CD4-positive, alpha-beta T cell treated with Interleukin-15 for 1 hour (primary cell): ENCODE measurements around the gene SEZ6.

Source experiments
- DNase-seq: peaks from one replicate; pipeline ENCODE4 v3.0.0-alpha.2; 2020

The SEZ6 gene

DNA sequence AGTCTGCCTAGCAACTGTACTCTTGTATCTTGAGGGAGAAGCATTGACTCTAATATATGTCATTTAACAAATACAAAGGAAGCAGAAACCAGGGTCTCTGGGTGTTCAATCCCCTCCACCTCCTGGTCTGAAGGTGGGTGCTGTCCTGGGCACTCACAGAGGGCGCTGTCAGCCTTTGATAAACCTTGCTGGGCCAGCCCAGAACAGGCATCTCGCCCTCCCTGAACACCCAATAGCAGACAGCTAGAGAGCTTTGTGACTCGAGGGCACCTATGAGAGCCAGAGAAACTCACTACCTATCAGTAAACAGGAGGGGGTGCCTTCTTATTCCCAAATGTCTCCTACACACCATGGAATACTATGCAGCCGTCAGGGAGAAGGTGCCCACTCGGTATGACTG, 30.8 kb upstream of the SEZ6 start:
- no peak for DNase-seq

DNA sequence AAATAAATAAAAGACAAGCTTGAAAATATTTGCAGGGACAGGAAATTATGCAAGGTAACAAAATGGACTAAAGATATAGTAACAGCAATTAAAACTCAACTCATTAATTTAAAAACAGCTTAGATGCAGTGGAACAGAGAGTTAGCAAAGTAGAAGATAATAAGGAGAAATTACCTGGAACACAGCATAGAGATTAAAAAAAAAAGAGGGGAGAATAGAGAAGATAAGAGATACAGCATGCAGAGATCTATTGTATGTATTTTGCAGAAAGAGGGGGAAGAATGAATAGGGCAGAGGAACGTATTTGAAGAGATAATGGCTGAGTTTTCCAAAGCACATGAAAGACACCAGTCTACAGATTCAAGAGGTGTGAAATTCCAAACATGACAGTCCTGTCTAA, 28.7 kb upstream of the SEZ6 start:
- DNase-seq, result no peak

DNA sequence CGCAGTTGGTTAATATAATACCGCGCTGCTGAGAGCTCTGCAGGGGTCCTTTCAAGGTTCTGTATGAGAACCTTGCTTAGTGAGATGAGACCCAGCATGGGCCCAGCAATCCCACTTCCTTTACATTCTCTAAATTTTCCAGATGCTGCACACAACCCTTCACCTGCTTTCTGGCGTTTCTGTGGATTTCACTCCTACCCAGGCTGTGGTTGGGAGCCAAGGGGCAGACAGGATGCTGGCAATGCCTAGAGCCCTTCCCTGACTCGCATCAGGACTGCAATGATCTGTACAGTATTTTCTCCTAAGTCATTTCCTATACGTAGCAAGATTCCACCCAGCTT, 27.0 kb upstream of the SEZ6 start:
- DNase-seq, result no peak

DNA sequence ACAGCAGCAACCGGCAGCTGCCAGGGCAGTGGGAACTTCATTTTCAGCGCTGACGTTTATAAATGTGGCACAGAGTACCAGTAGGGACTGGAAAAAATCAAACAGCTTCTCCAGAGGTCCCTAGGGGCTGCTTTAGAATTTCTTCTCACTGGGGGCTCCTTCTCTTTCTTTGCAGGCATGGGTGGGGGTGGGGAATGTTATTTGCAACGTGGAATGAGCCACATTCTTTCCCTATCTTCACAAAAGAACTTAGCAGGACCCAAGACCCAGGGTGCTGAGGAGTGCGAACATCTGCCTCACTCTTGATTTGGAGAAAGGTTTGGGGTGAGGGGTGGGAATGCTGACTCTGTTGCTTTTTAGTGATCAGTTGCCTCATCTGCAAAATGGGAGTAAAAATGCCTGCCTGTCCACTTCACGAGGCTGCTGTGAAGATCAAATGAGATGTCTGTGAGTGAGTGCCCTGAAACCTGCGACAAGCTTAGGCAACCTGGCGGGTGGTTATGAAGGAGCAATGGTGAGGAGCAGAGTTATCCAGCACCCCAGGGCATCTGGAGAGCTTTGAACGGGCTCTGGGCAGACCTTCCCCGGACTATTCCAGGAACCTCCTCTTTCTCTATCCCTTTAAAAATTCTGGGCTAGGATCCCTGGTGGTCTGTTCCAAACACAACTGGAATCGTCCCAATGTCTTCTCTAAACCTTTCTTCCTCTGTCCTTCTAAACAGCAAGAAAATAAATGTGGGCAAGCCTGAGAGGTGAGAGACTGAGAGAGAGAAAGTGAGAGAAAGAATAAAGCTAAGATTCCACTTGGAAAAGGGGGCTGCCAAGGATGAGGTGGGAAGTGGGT, 26.4 kb upstream of the SEZ6 start:
- DNase-seq, result no peak

DNA sequence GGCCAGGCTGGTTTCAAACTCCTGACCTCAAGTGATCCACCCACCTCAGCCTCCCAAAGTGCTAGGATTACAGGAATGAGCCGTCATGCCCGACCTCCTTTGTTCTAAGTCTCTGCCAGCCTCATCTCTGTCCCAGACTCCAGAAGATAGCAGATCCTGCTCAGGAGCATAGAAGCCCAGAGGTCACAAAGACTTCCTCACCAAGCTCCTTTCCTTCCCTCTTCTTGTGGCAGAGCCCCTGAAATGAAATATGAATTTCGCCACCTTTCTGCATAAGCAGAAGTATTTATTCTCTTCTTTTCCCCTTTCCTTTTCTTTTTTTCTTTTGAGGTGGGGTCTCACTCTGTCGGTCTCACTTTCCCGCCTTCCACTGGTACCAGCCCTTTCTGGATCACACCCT, 25.7 kb upstream of the SEZ6 start:
- no peak for DNase-seq

DNA sequence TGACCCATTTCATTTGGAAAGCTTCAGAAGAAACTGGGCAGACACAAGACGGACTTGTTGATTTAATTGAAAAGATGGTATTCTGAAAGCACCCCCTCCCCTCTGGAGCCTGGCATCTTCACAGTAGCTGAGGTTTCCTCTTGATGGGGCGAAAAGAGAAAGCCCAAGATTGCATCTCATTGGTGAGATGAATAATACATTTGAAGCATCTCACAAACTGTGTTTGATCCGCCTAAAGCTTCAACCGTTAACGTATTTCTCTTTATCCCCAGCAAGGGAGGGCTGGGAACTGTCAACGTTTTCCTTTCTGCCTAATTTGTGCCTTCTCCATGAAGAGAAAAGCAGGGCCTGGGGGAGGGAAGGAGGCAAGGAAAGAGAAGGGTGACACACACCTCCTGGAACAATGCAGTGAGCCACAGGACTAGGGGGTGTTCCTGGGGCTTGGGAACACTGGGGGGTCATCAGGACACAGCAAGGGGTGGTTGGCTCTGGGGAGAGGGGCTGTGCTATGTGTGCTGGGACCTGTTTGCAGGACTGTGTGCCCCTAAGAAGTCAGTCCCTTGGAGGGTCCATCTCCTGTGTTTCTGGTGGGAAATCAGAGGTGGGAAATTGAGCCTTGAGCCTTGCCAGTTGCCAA, 18.6 kb upstream of the SEZ6 start:
- no peak for DNase-seq

DNA sequence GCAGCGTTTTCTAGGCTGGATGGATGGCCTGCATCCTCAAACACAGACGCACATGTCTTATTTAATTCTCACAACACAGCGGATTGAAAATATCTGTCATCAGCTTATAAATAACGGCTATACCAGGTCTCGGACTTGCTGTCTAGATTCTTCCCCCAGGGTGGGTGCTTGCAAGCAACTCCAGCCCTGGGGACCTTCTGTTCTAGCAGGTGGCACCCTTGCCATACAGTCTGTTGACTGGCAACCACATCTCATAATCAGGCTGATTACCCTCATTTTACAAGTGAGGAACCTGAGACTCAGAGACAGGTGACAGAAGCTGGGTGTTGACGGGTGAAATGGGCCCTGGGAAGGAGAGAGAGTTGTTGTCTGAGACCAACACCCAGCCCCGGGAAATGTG, 16.2 kb upstream of the SEZ6 start:
- no peak for DNase-seq

DNA sequence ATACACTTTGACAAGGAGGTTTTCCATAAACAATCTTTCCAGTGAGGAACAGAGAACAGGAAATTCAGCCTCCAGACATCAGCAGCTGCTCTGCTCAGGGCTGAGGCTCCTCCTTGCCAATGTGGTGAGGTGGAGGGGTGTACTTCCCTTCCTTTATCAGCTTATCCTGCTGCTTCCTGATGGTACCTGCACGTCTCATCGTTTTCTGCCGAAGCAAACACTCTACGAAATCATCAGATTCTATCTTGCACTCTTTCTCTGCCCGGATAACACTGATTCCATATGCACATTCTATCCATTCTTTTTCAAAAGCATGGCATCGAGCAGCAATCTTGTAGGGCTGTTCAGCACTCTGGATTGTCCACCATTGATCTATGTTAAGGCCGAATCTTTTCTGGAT, 15.4 kb upstream of the SEZ6 start:
- DNase-seq, result no peak

DNA sequence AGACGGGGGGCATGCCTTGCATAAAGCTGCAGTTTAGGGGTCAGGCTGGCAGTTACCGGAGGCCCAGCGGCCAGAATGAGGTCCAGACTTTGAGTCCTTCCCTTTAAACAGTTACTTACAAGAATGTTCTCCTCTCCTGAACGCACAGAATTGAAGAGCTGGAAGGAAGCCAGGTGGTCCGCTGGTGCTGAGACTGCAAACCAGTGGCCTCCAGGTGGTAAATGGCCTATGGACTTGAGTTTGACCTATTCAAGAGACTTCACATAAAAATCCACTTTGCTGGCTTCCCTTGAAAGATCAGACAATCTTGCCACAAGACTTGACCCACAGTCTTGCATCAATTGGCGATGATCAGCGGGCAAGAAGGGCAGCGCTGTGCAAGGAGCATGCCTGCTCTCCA, 14.7 kb upstream of the SEZ6 start:
- DNase-seq, result no peak

DNA sequence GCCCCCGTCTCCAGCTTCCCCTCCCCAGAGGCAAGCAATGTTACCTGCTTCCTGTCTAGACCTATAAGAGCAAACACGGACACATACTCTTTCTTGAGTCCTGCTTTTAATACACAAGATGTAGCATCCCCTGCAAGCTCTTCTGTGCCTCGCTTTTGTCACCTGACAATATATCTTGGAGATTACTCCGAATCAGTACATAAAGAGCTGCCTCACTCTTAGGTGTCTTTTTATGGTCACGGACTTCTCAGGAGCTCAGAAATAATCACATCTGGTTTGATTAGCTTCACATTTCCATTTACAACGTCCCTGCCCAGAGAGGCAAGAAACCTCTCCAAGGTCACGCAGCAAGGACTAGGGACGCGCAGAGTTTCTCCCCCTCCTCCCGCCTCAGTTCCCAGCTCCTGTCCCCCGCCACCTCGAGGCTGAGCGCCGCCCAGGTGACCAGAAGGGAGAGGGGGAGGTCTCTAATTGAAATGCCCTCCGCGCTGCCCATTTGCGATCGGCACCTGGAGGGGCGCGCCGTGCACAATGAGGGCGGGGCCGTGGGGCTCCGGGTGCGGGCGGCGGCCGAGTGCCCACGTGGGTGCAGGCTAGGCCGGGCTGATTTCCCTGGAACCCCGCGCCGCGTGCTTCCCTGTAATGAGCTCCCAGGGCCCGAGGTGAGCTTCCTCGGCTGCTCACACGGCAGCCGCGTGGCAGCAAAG, 13.8 kb upstream of the SEZ6 start:
- DNase-seq, result no peak

DNA sequence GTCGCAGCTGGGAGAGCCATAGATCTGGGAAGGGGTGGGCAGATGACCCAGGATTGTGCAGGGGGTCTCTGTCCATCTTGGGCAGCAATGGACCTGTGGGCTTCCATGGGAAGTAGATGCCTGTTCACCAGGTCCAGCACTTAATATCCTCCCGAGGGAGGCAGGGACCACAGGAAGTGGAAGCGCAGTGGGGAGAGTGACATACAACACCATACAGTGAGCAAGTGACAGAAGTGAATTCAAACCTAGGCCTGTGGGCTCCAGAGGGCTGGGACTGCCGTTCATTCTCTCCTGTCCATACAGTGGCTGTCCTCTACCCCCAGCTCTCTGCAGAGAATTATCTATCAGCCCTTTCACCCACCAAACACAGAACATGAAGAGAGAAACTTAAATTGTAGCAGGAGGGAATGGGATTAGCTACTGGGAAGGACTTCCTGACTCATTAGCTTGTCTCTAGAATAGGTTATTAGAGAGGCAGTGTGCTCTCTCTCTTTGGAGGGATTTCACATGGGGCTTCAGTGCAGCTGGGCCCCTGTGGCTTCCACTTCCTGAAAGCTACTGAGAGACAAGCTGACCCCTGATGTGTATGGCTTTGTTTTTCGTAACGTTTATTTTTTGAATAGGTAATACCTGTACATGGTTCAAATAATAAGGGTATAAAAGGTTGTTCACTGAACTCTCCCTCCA, 13.1 kb upstream of the SEZ6 start:
- no peak for DNase-seq

DNA sequence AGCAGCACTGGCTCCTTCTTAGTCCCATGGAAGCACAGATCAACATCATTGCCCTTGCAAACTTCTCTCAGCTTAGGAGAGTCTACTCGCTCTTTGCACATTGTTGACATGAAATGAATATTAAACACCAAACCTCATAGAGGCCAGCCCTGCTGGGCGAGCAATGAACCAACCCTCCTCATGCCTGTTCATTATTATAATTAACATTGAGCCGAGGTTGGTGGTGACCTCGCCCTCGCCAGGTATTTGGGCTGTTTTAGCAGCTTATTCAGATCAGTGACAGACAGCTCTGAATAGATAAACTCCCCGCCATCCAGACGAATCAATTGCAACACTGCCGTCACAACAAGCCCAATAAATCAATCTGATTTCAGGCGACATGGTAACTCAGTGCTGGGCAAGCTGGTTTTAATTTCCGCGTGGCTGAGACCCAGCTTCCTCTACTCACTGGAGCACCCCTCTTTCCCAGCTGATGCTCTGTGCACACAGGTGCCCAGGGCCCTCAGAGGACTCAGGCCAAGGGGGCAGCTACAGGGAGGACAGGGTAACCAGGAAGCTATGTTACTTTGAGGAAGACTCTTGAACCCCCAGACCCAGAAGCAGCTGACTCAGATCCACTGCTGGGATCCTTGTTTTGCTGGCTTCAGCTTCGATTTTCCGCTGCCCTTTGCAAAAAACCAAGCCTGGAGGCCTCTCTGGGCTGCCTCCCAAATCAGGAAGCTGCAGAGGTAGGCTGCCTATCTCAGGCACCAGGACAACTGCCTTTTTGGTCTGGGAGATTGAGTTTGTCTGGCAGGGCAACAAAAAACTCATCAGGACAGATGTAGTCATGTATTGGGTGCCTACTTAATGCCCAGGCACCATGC, 10.7 kb upstream of the SEZ6 start:
- no peak for DNase-seq

DNA sequence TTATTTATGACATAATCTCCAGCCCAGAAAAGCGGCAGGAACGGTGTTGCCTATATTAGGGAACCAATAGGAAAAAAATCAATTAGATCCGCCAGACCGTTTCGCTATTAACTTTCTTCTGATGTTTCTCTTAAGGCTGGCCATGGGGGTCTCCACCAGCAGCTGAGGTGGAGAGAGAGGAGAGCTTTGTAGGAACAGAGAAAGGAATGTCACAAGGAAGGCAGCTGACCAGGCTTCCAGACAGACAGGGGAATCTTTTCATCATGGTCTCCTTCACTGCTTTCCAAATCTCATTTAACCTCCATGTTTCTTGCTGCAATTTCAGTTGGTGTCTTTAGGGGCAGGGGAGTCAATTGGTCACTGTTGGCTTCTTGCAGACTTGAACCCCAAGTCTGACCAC, 8.9 kb upstream of the SEZ6 start:
- DNase-seq, result no peak

DNA sequence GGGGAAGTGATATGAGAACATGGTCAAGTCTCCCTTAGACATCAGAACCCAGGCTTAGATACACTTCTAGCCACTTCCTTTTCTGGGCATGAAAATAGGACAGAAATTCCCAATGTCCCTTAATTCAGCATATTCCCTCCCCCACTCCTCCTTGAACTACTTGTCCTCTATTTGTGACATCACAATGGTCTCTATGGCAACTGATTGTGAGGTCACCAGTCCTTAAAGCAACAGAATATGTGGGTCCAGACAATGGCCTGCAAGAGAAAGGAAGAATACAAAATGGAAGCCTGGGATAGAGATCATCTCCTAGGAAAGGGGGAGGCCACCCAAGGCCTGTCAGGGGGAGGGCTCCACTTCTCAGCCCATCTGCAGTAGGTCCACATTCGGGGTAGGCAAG, 6.7 kb upstream of the SEZ6 start:
- no peak for DNase-seq

DNA sequence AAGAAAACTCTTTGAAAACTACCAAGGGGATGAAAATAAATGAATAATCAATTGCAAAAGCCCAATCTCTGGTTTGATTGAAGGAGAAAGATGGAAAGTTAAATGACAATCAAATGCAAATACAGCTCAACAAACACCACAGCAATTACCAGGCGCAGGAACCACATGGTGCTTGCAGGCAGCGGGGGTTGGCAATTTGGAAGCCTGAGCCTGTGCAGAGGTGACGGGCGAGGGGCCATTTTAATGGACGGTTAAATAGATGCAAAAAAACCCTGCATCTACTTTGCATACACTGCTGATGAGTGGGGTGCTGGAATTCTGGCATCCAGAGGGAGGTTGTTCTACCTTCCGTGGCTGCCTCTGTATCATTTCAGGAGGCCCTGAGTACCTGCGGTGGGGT, 4.8 kb upstream of the SEZ6 start:
- DNase-seq, result no peak

DNA sequence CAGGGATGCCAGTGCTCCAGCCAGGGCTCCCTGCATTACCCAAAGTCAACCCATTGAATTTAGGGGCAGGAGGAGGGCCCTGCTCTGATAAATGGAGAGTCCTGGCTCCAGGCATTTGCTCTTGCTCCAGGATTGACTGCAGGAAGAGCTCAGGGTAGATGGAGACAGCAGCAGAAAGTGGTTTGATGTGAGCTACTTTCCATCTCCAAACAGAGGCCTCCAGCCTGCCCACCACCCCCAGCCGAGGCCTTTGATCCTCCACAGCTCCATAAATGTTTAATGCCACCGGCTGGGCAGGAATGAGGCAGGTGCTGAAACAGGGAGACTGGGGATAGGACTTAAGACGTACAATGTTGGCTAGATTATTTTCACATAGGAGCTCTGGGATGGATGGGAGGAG, 4.3 kb upstream of the SEZ6 start:
- DNase-seq, result no peak

DNA sequence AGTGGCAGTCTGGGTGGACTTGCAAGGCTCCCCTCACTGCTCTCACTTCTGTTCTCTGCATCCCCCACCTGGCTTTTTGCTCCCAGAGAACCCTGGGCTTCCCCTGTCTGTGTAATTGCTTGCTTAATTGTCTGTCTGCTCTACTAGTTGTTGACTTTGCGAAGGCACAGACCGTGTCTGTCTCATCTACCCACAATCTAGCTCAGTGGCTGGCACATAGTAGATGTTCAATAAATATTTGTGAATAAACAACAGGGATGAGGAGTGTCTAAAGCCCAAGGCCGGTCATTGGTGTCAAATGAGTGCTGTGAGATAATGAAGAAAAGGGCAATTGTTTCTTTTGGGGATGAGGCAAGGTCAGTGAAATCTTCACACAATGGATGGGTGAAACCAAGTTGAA, 2.8 kb upstream of the SEZ6 start:
- DNase-seq, result no peak

DNA sequence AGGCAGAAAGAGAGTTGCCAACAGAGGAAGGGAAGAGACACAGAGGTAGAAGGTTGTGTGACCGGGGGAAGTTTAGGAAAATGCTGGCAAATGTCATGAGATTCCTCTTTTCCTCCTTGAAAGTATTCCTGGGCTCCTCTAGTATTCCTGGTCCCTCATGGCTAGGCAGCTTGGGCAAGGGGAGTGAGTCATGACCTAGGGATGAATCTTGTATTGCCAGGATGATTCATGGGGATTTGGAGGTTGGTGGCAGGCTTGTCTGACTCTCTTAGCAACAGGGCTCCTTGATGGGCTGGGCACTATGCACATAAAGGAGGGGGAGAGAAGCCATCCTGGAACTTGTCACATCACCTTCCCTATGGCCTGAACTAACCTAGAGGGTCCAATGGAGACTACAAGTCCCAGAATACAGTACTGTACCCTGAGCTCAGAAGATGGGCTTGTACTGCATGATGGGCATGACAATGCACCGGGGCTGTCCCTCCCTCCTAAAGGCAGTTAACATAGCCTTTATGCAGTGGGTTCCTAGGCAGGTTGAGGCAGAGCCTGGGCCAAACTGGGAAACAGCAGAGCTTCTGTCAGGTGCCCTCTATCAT, 2.1 kb upstream of the SEZ6 start:
- DNase-seq, result no peak

DNA sequence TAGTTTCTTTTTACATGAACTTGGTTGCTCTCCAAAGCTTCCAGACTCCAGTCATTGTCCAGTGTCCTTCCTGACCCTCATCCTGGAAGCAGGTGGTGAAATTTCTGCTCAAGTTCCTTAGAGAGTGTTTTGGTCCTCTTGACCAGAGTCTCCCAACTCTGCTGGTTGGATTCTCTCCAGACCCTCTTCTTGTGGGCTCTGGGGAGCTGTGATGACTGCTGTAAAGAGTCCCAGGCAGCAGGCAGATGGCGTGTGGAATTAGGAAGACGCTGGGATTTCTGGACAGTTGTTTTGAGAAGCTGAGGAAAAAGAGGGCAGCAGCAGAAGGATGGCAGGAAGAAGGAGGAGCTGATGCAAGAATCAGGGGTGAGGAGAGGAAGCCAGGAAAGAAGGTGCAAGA, 1.6 kb upstream of the SEZ6 start:
- no peak for DNase-seq

DNA sequence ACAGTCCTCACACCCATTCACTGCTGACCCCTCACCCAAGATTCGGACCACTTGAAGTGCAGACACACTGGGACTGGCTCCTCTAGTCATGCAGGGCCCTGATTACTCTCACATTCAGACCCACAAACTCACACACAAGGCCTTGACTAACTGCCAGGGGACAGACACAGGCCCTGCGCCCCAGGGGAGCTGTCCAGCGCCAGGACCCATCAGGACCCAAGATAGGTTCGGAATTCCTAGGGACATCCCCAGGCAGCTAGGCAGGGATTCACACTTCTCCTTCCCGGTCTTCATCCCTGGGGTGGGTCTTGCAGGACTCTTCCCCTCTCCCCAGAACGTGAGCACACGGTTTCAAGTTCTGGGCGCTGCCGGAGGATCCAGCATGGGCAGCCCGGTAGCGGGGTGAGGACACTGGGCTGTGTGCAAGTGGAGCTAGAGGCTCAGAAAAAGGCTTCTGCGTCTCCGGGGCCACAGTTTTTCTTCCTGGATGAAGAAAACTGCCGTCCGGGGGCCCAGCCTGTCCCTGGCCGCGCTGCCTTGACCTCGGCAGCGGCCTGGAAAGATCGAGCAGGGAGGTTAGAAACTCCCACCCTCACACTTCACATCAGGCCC, 1.6 kb downstream of the SEZ6 start:
- no peak for DNase-seq

DNA sequence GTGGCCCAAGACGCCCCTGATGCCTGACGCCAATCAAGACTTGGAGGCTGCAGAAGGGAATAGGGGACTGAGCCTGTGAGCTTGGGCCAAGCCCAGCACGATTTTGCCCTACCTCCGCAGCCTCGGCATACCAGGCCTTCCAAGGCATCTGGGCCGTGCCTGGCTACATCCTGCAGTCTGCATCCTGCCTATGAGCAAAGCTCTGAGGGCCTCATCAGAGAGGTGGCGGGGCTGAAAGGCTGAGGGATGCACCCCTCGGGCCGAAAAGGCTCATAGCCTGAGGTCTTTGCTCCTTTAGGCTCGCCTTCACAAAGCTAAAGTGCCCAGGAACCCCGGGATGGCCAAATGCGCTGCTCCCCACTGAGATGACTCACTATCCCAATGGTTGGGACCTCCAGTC, 2.5 kb downstream of the SEZ6 start:
- no peak for DNase-seq

DNA sequence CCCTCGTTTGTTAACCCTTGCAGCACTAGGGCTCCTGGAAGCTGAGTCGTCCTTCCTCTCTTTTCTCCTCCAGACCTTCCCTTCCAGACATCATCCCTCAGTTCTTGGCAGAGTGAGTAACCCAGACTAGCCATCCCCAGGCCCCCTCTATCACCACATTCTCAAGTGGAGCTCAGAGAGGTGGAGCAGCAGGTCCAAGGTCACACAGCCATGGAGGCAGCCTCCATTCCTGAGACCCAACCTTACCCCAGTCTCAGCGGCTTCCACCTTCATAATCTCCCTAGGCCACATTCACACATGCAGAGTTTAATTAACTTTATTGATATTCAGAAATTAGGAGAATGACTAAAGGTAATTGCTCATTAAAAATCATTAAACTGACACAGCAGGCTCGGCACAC, 3.0 kb downstream of the SEZ6 start:
- DNase-seq, result no peak
